K562 (cell line): ENCODE results near the gene NEURL2.

Source experiments
- BHLHE40 ChIP-seq: IDR thresholded peaks from 2 replicates; pipeline ENCODE4 v1.6.1; 2011; ENCODE audit warnings: low read length, improper control_type of control experiment
- CUX1 ChIP-seq: fragments of 200-800 bp; sonication (Bioruptor generic); IDR thresholded peaks from 2 replicates; pipeline ENCODE4 v1.6.1; 2016; ENCODE audit warnings: missing genetic modification characterization, missing compliant biosample characterization
- EGR1 ChIP-seq: fragments of 450-650 bp; conservative IDR thresholded peaks from 2 replicates; pipeline ENCODE4 v1.6.1; 2017; ENCODE audit warnings: mild to moderate bottlenecking
- EZH2 ChIP-seq: IDR thresholded peaks from 2 replicates; pipeline ENCODE4 v1.6.1; 2012; ENCODE audit warnings: low read depth, mild to moderate bottlenecking, inconsistent platforms, low read length, borderline replicate concordance
- FOXJ3 ChIP-seq: sonication (generic); formaldehyde crosslinking; IDR thresholded peaks from 2 replicates; pipeline ENCODE4 v1.4.0; 2020; ENCODE audit warnings: mild to moderate bottlenecking, missing genetic modification reagents
- FOXK1 ChIP-seq: sonication (generic); formaldehyde crosslinking; IDR thresholded peaks from 2 replicates; pipeline ENCODE4 v1.8.0; 2022; ENCODE audit warnings: missing genetic modification reagents, mild to moderate bottlenecking, borderline replicate concordance
- HDAC2 ChIP-seq: fragments of 450-650 bp; IDR thresholded peaks from 2 replicates; pipeline ENCODE4 v1.6.1; 2016; ENCODE audit warnings: mild to moderate bottlenecking
- KDM1A ChIP-seq, 2 experiments: fragments of 450-650 bp; IDR thresholded peaks; 2 replicates each; pipeline ENCODE4 v1.6.1; 2016; ENCODE audit warnings: mild to moderate bottlenecking in 2 of 2
- MYNN ChIP-seq, 2 experiments: sonication (generic); formaldehyde crosslinking in 1 of 2; IDR thresholded peaks; 2 replicates each; pipeline versions ENCODE4 v1.5.0 to v1.6.1; 2016 to 2020; ENCODE audit warnings: antibody characterized with exemption in 1 of 2, missing genetic modification reagents in 1 of 2
- POLR2AphosphoS5 ChIP-seq: IDR thresholded peaks from 2 replicates; pipeline ENCODE4 v1.6.1; 2011; ENCODE audit warnings: mild to moderate bottlenecking, low read depth, low read length, moderate library complexity; ENCODE audit not compliant: control insufficient read depth, insufficient read depth
- TF ChIP-seq, protein P1 (sequence below), 3 experiments: IDR thresholded peaks in 2 of 3; conservative IDR thresholded peaks in 1 of 3; 2 replicates each; pipeline ENCODE4 v1.5.1; 2011 to 2012; ENCODE audit warnings: low read length in 3 of 3, mild to moderate bottlenecking in 3 of 3, control low read depth in 2 of 3, improper control_type of control experiment in 1 of 3, inconsistent platforms in 1 of 3, low read depth in 1 of 3, mixed read lengths in 1 of 3, moderate library complexity in 1 of 3; ENCODE audit not compliant: insufficient read depth in 2 of 3
- TF ChIP-seq, protein P2 (sequence below): IDR thresholded peaks from 2 replicates; pipeline ENCODE4 v1.6.1; 2012; ENCODE audit warnings: low read depth, low read length, improper control_type of control experiment, borderline replicate concordance

- TF ChIP-seq FOXJ3 (CRISPR knock-in tag), result no peak
- TF ChIP-seq, protein P1, sequence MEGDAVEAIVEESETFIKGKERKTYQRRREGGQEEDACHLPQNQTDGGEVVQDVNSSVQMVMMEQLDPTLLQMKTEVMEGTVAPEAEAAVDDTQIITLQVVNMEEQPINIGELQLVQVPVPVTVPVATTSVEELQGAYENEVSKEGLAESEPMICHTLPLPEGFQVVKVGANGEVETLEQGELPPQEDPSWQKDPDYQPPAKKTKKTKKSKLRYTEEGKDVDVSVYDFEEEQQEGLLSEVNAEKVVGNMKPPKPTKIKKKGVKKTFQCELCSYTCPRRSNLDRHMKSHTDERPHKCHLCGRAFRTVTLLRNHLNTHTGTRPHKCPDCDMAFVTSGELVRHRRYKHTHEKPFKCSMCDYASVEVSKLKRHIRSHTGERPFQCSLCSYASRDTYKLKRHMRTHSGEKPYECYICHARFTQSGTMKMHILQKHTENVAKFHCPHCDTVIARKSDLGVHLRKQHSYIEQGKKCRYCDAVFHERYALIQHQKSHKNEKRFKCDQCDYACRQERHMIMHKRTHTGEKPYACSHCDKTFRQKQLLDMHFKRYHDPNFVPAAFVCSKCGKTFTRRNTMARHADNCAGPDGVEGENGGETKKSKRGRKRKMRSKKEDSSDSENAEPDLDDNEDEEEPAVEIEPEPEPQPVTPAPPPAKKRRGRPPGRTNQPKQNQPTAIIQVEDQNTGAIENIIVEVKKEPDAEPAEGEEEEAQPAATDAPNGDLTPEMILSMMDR (IDR thresholded peaks at IDR 0.05 in 2 of 3, conservative IDR thresholded peaks at IDR 0.05 in 1 of 3; ENCODE audit: insufficient read depth in 2 of 3, low read depth in 1 of 3, low read length in 3 of 3), result no peak
- TF ChIP-seq KDM1A (IDR thresholded peaks at IDR 0.05), result no peak
- TF ChIP-seq, protein P2, sequence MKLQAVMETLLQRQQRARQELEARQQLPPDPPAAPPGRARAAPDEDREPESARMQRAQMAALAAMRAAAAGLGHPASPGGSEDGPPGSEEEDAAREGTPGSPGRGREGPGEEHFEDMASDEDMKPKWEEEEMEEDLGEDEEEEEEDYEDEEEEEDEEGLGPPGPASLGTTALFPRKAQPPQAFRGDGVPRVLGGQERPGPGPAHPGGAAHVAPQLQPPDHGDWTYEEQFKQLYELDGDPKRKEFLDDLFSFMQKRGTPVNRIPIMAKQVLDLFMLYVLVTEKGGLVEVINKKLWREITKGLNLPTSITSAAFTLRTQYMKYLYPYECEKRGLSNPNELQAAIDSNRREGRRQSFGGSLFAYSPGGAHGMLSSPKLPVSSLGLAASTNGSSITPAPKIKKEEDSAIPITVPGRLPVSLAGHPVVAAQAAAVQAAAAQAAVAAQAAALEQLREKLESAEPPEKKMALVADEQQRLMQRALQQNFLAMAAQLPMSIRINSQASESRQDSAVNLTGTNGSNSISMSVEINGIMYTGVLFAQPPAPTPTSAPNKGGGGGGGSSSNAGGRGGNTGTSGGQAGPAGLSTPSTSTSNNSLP, result no peak
- no peak for TF ChIP-seq HDAC2
- no peak for TF ChIP-seq MYNN (IDR thresholded peaks at IDR 0.05)
- TF ChIP-seq MYNN (CRISPR knock-in tag; IDR thresholded peaks at IDR 0.05), result no peak
- TF ChIP-seq POLR2AphosphoS5, result no peak
- no peak for TF ChIP-seq BHLHE40
- TF ChIP-seq CUX1 (CRISPR knock-in tag), result no peak
- TF ChIP-seq EZH2, result no peak
- TF ChIP-seq FOXK1, result no peak
- TF ChIP-seq EGR1, result no peak
Measured at GRCh38 chr20:45919542-45920399, 28.8 kb upstream of the NEURL2 start.
